HS-27A (cell line): ENCODE results near the gene MAP2.
"Not testable (repeated sequence)": the region's sequence is repeated elsewhere in the genome, so short reads cannot be mapped to it uniquely, and the experiment has no call there.

ENCODE experiments used
- DNase-seq: peaks from one replicate; pipeline ENCODE4 v3.0.0-alpha.2; 2012; ENCODE audit warnings: low read depth, missing footprints

The MAP2 gene

DNA sequence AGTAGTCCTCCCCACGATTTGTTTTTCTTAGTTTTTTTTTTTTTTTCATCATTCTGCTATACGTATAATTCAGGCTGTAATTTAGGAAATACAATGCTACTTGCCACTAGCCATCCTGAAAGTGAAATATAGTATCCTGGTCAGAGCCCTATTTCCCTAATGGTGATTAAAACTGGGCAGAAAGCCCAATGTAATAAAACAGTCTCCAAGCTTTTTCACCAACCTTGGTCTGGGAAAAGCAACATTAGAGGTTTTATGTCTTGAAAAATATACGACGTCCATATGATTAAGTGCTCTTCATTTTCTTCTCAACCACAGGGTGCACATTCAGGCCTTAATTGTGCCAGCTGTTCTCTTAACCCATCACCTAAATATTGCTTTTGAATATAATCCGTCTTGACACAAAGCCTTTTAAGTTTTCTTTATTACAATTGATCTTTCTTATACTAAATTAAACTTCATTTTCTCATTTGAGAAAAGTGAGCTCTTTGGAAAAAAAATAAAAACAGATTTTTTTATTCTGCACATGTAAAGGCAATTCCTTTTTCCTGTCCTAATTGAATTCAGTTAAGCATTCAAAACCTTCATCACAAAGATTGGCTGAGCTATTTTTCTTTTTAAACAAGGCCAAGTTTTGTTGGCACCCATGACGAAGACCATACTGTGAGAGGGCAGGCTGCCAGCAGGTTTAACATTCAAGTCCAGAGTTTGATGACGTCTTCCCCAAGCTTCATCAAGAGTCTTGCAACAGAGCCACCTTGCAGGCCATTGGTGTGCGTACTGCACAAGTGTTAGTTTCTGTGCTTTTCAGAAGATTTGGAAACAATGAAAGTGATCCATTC is 52.7 kb downstream of the MAP2 start:
- DNase-seq: no peak

GRCh38 chr2:209492296-209492695 is 68.4 kb downstream of the MAP2 start:
- DNase-seq: not testable (repeated sequence)

- not testable (repeated sequence) for DNase-seq
These were observed 71.3 kb downstream of the MAP2 start for GRCh38 chr2:209495068-209495620.

DNA sequence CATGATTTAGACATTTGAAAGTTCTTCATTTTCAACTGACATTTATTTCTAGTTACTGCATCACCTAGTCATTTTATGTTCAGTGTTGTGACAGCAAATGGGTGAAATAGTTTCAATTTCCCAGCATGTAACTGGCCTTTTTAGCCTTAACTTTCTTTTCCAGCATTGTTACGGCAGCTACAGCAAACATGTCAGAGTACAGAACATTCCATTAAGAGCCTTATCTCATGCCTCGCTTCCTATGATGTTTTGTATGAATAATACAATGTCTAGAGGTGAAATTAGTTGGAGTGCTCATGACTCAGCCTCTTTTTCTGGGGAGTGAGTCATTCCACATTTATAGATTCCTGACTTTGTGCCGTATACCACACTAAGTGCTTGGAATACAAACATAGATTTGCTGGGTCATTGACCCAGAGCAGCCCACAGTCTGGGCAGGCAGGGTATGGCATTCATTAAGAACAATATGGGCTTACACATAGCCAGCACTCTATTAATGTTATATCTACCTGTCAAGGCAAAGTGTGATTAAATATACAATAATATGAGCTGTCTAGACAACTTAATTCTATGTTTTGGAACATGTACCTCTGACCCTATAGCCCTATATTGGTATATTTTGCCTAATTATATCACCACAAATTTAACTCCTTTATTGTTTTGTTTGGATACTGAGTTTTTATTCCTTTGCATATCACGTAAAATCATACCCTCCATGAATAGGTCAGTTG is 72.2 kb downstream of the MAP2 start:
- peak; percentile 77 for DNase-seq

DNA sequence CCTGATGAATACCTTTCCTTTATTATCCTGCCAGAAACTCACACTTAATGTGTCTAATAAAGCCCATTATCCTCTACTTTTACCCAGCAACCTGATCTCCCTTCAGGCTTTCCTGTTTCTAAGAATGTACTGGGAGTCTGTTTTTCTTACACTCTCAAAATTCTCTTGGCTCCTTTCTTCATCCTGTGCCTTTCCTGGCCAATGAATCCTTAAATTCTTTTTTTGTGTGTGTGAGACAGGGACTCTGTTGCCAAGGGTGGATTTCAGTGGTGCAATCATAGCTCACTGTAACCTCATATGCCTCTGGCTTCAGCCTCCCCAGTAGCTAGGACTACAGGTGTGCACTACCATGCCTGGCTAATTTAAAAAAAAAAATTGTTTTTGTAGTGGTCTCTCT is 72.7 kb downstream of the MAP2 start:
- no peak for DNase-seq

DNA sequence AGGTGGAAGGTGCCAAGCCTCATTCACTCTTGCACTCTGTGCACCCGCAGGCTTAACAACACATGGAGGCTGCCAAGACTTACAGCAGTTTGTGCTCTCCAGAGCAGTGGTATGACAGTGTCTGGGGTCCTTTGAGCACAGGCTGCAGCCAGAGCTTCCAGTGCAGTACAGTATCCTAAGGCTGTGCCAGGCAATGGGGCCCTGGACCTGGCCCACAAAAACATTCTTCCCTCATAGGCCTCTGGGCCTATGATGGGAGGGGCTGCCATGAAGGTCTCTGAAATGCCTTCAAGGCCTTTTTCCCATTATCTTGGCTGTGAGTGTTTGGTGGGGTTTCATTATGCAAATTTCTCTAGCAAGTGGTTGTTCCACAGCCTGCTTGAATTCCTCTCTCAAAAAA is 74.8 kb downstream of the MAP2 start:
- DNase-seq: no peak

GRCh38 chr2:209499069-209499468 is 75.2 kb downstream of the MAP2 start:
- DNase-seq: no peak

DNA sequence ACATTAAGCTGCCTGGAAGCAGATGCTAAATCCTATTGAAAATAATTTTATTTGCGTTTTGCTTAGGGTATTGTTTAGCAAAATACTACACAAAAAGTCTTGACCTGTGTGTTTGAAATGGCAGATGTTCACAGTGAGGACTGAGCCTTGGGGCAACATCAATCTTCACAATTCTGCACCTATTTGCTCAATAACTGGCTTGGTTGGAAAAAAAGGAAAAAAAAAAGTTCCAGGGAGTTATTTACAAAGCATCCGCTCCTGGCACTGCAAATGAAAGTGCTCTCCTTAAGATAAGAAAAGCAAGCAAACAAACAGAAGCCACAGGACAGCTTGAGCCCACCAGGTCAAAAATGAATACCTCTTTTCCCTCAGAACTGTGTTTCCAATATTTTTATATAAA is 77.7 kb downstream of the MAP2 start:
- DNase-seq: no peak

DNA sequence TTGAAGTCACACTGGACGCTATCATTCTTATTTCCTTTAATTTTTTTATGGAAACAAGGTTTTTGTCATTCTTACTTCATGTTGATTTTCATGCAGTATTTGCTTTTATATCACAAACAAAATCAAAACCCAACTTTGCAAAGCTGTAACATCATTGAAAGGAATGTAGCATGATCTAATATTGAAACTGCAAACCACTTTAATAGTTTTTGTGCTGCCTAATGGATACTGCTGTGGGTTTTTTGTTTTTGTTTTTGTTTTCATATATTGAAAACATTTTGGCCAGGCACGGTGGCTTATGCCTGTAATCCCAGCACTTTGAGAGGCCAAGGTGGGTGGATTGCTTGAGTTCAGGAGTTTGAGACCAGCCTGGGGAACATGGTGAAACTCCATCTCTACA is 81.6 kb downstream of the MAP2 start:
- DNase-seq: no peak

DNA sequence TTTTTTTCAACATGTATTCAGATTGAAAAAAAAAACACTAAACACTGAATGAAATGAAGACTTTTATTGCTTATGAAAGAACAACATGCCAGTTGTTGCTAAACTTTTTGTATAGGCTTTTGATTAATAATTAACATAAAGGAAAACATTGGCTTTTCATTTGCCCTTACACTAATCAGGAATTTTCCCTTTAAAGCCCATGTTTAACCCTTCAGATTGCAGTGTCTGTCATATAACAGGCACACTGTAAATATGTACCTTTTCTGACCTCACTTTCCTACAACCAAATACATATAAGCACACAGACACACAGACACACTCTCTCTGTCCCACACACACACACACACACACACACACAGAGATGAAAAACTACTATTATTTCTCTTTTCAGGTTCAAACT is 84.4 kb downstream of the MAP2 start:
- DNase-seq: no peak

DNA sequence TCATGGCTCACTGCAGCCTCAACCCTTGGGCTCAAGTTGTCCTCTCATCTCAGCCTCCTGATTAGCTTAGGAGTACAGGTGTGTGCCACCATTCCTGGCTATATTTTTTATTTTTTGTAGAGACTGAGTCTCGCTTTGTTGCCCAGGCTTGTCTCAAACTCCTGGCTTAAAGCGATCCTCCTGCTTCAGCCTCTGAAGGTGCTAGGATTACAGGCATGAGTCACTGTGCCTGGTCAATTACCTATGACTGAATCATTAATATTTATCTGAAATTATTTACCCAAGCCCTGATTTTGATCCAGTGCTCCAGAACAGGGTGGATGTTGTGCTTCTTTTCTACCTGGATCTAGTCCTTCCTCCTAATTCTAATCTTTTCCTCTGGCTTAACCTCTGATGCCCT is 87.8 kb downstream of the MAP2 start:
- no peak for DNase-seq

- DNase-seq: no peak
These were observed 89.1 kb downstream of the MAP2 start for GRCh38 chr2:209512971-209513370.

DNA sequence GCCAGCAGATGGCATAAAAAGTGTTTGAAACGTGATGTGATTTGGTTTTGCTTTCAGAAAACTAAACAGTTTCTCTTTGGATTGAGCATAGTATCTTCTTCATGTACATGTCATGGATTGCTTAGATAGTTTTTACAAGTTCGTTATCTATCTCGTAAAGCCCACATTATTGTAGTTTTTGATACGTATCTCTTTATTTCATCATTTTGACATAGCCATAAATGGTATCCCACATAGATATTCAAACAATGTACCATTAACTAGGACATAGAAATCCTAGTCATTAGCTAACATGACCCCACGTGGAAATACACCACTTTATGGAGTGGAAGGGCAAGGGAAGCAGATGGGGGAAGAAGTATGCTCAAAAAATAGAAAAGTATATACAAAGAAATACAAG is 93.6 kb downstream of the MAP2 start:
- DNase-seq: no peak

GRCh38 chr2:209519271-209519670 is 95.4 kb downstream of the MAP2 start:
- DNase-seq: no peak

DNA sequence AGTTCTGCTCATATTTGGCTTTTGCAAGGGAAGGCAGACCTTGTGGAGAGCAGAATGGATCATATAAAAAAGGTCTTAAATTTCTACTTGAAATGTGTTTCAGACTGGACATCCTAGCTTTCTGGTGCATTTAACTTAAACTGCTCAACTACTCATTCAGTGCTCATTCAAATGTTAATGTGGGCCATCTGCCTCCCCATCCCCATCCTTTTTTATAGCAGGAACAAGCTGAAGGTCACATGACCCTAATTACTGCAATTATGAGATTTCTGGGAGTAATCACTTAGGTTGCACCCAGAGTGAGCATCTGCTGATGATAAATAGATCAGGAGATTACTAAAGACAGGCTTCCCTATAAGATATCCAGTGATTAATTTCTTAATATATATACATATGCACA is 96.1 kb downstream of the MAP2 start:
- DNase-seq: no peak

DNA sequence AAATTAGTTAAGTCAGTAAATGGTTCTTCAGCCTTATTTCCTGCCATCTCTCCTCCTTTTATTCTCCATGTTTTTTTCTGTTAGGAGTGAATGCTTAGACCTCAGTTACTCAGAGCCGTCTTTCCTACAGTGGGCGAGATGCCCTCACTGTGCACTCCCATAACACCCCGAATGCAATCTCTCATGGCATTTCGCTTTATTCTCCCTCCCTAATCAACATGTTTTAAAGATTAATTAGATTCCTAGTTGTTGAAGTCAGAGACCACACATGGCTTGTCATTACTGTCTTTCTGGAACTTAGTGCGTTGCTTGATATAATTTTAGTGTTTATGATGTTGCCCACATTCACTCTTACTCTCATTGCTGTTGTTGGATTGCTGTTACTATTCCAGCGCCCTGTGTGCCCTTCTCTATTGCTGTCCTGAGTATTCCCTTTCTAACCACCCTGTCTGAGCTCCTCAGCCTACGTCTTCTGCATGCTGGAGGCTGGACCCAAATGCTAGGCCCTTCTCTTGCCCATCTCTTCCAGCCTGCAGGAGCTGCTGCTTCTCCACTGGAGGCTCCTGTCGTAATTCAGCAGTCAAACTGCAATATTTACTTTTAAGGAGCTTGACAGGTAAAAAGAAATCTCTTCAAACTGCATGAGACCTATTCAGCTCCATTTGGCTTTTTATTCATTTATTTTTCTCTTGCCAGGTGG is 99.3 kb downstream of the MAP2 start:
- DNase-seq: no peak

GRCh38 chr2:209523867-209524266 is 100.0 kb downstream of the MAP2 start:
- DNase-seq: no peak

- DNase-seq: no peak
These were observed 101.5 kb downstream of the MAP2 start for GRCh38 chr2:209525331-209525730.

DNA sequence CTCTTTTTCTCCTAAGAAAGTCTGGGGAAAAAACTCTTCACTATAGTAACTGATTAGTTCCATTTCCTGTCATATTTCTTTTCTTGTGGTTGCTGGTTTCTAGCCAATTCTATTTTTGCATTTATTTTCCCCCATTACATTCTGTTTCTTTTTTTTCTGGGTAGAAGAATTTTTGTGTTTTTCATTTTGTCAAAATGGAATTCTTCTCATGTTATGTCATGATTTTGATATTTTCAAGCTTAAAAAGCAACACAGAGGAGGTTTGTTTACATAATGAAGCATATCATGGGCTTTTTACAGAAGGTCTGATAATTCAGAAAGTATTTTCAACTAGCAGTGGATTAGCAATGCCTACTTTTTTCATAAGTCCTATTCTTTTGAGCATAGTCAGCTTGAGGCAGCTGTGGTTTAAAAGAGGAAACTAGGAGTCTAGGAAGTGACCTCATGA is 102.0 kb downstream of the MAP2 start:
- DNase-seq: peak; percentile 50

DNA sequence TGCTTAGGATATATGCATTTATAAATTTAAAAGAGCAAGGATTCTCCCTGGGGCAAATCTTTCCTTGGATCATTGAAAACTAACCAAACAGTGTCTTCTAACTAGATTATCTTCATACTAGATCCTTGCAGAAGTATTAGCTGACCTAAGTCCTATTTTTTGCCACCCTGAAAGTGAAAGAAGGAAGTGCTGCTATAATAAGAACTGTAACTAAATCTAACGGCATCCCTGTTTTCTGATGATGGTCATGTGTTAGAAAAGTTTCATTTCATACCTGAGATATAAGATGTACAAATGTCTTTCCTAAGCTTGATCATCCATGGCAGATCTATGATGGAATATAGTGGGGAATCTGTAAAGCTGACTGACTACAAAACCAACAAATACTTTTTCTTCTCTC is 102.7 kb downstream of the MAP2 start:
- DNase-seq: no peak

DNA sequence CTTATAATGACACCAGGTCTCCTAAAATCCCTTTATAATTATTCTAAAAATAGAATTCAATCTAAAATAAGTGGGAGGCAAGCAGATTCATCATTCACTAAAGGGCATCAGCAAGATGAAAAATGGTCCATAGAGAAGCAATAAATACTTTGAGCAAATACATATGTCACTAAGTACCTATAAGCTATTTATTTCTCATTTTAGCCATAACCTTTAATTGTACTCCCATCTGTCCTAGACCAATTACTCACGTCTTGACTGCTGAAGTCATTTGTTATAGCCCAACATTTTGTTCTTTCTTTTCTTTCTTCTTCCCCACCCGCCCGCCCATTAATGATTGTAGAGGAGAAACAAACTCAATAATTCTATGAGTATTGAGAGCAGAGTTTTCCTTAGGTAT is 105.7 kb downstream of the MAP2 start:
- no peak for DNase-seq

DNA sequence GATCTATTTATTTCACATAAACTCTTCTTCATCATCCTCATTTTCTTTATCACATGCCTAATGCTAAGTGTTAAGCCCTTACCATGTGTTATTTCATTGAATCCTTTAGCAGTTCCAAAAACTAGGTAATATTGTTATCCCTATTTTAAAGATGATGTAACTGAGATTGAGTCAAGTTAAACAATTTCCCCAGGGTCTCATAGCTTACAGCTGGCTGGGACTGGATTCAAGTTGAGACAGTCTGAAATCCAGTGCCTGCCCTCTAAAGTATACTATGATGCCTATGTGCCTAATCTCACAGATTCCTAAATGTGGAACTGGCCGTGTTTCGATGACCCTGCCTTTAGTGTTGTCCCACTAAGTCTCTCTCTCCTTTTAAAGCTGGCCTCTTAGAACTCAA is 108.5 kb downstream of the MAP2 start:
- DNase-seq: no peak

DNA sequence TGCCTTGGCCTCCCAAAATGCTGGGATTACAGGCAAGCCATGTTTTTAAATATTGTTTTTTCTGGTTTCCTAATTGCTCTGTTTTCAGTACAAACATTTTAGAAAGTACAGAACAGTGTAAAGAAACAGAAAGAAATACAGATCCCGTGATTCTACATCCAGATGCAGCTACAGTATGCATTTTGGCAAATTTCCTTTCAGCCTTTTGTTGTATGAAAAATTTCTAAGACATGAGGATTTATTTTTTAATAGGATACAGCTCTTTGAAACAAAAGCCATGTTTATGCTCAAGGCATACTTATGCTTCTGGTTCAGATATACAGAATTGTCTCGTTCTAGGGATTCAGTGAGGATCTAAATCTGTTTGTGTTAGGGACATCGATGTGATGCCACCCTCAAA is 109.5 kb downstream of the MAP2 start:
- no peak for DNase-seq
